Ishikawa (cell line): ENCODE measurements around the gene SUOX.

ENCODE experiments used
- CEBPB ChIP-seq: IDR thresholded peaks from 2 replicates; pipeline ENCODE4 v1.6.1; 2012
- CREB1 ChIP-seq: IDR thresholded peaks from 2 replicates; pipeline ENCODE4 v1.6.1; 2012; ENCODE audit warnings: low read depth
- EGR1 ChIP-seq: IDR thresholded peaks from 2 replicates; pipeline ENCODE4 v1.6.1; 2012
- EP300 ChIP-seq: IDR thresholded peaks from 2 replicates; pipeline ENCODE4 v1.6.1; 2012; ENCODE audit warnings: borderline replicate concordance
- FOXM1 ChIP-seq: IDR thresholded peaks from 2 replicates; pipeline ENCODE4 v1.6.1; 2012; ENCODE audit warnings: low read depth, borderline replicate concordance
- NFIC ChIP-seq: IDR thresholded peaks from 2 replicates; pipeline ENCODE4 v1.6.1; 2012
- RAD21 ChIP-seq: IDR thresholded peaks from 2 replicates; pipeline ENCODE4 v1.6.1; 2012; ENCODE audit warnings: low read depth
- TAF1 ChIP-seq: IDR thresholded peaks from 2 replicates; pipeline ENCODE4 v1.6.1; 2012; ENCODE audit warnings: low read depth, mild to moderate bottlenecking
- TCF12 ChIP-seq: IDR thresholded peaks from 2 replicates; pipeline ENCODE4 v1.6.1; 2012; ENCODE audit warnings: low read depth
- YY1 ChIP-seq: IDR thresholded peaks from 2 replicates; pipeline ENCODE4 v1.6.1; 2012; ENCODE audit warnings: low read depth
- ZBTB7A ChIP-seq: IDR thresholded peaks from 2 replicates; pipeline ENCODE4 v1.6.1; 2012; ENCODE audit warnings: low read depth
- TF ChIP-seq, protein P1 (sequence below): IDR thresholded peaks from 2 replicates; pipeline ENCODE4 v1.6.1; 2012
- TF ChIP-seq, protein P2 (sequence below): IDR thresholded peaks from 2 replicates; pipeline ENCODE4 v1.6.1; 2012
- TF ChIP-seq, protein P3 (sequence below): IDR thresholded peaks from 2 replicates; pipeline ENCODE4 v1.6.1; 2012; ENCODE audit warnings: low read depth, mild to moderate bottlenecking

DNA sequence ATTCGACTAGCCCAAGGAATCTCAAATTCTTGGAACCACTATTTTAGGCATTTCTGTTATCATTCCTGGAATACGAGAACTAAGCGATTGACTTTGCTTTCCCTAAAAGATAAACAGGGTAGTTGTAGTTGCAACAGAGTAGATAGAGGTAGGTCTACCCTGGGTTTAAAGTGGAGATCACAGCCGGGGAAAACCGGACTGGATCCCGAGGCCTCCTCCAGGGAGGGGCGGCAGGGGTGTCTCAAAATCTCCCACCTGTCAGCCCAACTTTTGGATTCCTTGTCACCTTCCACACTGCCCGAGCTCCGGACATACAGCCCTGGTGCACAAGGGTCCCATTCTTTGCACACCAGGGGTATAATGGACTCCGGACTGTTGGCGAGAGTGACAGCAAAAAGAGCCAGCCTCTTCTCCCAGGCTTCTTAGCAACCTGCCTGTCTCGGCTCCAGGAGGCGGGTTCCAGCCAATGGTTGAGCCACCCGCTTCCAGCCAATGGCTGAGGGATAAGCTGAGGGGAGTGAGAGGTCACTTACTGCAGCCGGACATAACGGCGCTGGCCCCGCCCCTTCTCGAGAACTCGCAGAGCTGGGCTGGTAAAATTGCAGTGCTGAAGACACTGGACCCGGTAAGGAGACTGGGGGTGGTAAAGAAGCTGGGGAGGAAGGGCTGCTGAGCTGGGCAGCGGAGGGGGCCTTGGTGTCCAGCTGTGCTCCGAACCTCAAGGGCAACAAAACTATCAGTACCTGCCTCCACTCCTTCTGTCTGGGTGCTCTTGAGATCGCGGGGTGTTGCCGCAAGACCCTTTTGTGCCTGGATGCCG is at the start of gene SUOX:
- TF ChIP-seq TCF12 = no peak
- TF ChIP-seq RAD21 = no peak
- TF ChIP-seq, protein P1, sequence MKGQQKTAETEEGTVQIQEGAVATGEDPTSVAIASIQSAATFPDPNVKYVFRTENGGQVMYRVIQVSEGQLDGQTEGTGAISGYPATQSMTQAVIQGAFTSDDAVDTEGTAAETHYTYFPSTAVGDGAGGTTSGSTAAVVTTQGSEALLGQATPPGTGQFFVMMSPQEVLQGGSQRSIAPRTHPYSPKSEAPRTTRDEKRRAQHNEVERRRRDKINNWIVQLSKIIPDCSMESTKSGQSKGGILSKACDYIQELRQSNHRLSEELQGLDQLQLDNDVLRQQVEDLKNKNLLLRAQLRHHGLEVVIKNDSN = no peak
- peak; percentile 78 for TF ChIP-seq YY1
- TF ChIP-seq, protein P2, sequence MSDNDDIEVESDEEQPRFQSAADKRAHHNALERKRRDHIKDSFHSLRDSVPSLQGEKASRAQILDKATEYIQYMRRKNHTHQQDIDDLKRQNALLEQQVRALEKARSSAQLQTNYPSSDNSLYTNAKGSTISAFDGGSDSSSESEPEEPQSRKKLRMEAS = peak; percentile 23; the same call in 1 of the 2 replicates
- TF ChIP-seq TAF1 = peak; percentile 82
- TF ChIP-seq ZBTB7A = 0 out of 2 replicates have a peak, but pooled peaks have one; percentile 33
- TF ChIP-seq, protein P3, sequence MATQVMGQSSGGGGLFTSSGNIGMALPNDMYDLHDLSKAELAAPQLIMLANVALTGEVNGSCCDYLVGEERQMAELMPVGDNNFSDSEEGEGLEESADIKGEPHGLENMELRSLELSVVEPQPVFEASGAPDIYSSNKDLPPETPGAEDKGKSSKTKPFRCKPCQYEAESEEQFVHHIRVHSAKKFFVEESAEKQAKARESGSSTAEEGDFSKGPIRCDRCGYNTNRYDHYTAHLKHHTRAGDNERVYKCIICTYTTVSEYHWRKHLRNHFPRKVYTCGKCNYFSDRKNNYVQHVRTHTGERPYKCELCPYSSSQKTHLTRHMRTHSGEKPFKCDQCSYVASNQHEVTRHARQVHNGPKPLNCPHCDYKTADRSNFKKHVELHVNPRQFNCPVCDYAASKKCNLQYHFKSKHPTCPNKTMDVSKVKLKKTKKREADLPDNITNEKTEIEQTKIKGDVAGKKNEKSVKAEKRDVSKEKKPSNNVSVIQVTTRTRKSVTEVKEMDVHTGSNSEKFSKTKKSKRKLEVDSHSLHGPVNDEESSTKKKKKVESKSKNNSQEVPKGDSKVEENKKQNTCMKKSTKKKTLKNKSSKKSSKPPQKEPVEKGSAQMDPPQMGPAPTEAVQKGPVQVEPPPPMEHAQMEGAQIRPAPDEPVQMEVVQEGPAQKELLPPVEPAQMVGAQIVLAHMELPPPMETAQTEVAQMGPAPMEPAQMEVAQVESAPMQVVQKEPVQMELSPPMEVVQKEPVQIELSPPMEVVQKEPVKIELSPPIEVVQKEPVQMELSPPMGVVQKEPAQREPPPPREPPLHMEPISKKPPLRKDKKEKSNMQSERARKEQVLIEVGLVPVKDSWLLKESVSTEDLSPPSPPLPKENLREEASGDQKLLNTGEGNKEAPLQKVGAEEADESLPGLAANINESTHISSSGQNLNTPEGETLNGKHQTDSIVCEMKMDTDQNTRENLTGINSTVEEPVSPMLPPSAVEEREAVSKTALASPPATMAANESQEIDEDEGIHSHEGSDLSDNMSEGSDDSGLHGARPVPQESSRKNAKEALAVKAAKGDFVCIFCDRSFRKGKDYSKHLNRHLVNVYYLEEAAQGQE = no peak
- TF ChIP-seq EP300 = no peak
- no peak for TF ChIP-seq FOXM1
- 0 out of 2 replicates have a peak, but pooled peaks have one; percentile 28 for TF ChIP-seq CEBPB
- TF ChIP-seq EGR1 = no peak
- peak; percentile 8; the same call in 1 of the 2 replicates for TF ChIP-seq NFIC
- no peak for TF ChIP-seq CREB1
